Lower lobe of right lung (tissue), 2 donors: Measurements from ENCODE around the gene GRIK4. TPM values are rescaled to one million over a fixed set of nuclear protein-coding genes. Genes with fewer than 3 reads are reported as not detected.
"Not testable (repeated sequence)": the region's sequence is repeated elsewhere in the genome, so short reads cannot be mapped to it uniquely, and the experiment has no call there.

Experiments used
- ATAC-seq, 2 donors: fragments of 200-7000 bp; cut with Tn5 transposase; one replicate each; pipeline ENCODE4 v1.9.1; 2020 to 2022; ENCODE audit warnings: mild to moderate bottlenecking in 2 of 2, moderate library complexity in 2 of 2
- DNase-seq: peaks from one replicate; pipeline ENCODE4 v3.0.0-alpha.2; 2020
- H3K27ac ChIP-seq: fragments of 200-600 bp; one replicate; pipeline ENCODE4 v1.8.0; 2022
- H3K27me3 ChIP-seq: fragments of 200-600 bp; one replicate; pipeline ENCODE4 v1.8.0; 2022; ENCODE audit warnings: low read depth
- H3K36me3 ChIP-seq: fragments of 200-600 bp; one replicate; pipeline ENCODE4 v1.8.0; 2022; ENCODE audit warnings: mild to moderate bottlenecking
- H3K4me1 ChIP-seq: fragments of 200-600 bp; one replicate; pipeline ENCODE4 v1.8.0; 2022
- H3K4me3 ChIP-seq: fragments of 200-600 bp; one replicate; pipeline ENCODE4 v1.8.0; 2022; ENCODE audit warnings: mild to moderate bottlenecking
- H3K9me3 ChIP-seq: fragments of 200-600 bp; one replicate; pipeline ENCODE4 v1.8.0; 2022
- CTCF ChIP-seq: fragments of 200-600 bp; IDR thresholded peaks from one replicate; pipeline ENCODE4 v1.8.0; 2022; ENCODE audit warnings: antibody characterized with exemption, mild to moderate bottlenecking
- intact Hi-C: fragments of 100-400 bp; cut with DNase I; formaldehyde crosslinking; loops from one replicate; pipeline ENCODE4 v1.11.0; 2022
- total RNA-seq: library from RNA; stranded (reverse); fragmentation: NEBNext Ultra II Directional; extraction: Animal tissue kit (Norgen Biotek cat#: 25700); gene quantifications from one replicate; pipeline ENCODE4 v1.2.1, GENCODE V29; 2021
- donor health status: DM: no; HTN: yes; CAD: no; lungs with severe emphysema.

Gene GRIK4
- total RNA-seq, 1 donor from 2014 or later: 2.2 TPM

DNA sequence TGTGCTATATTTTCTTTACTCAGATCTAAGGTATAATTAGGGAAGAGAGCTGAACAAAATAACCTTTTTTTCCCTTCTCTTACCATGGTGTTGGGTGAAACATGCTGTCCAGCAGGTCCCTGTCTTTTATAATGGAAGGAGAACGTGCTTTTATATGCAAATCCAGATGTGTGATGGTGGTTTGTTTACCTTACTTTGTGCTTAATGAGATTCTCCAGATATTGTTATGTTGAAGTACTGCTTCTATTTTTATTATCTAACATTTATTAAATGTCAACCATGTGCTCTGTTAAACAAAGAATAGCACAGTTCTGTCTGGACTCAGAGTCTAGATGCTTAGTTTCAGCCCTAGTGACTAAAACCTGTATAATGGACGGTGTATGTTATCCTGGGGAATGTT, 10.1 kb upstream of the GRIK4 start:
- intact Hi-C loops: no loop called here
- no peak for ATAC-seq
- H3K9me3 ChIP-seq: no peaks in the 10 kb centered on the region
- no peaks in the 10 kb centered on the region for H3K36me3 ChIP-seq
- no peak for TF ChIP-seq CTCF
- H3K4me1 ChIP-seq: no peaks in the 10 kb centered on the region
- DNase-seq: no peak
- peaks cover 16% of the 10 kb centered on the region for H3K27me3 ChIP-seq
- no peak overlapping the region for H3K27ac ChIP-seq
- no peak overlapping the region for H3K4me3 ChIP-seq

GRCh38 chr11:120501976-120502755, 9.4 kb upstream of the GRIK4 start:
- Histone ChIP-seq H3K27me3 (peaks cover 16% of the 10 kb centered on the region), H3K36me3 (no peaks in the 10 kb centered on the region)
- no peak for ATAC-seq

GRCh38 chr11:120503529-120503928, 8.0 kb upstream of the GRIK4 start:
- H3K4me3 ChIP-seq, intact Hi-C loops, H3K36me3 ChIP-seq, ATAC-seq, H3K27ac ChIP-seq, H3K4me1 ChIP-seq, H3K9me3 ChIP-seq, DNase-seq: not testable (repeated sequence)
- peaks cover 24% of the 10 kb centered on the region for H3K27me3 ChIP-seq

More at GRCh38 chr11:120501976-120502755, 9.4 kb upstream of the GRIK4 start:
- DNase-seq: no peak
- Histone ChIP-seq H3K4me3 (no peak overlapping the region), H3K9me3 (no peaks in the 10 kb centered on the region), H3K4me1 (no peaks in the 10 kb centered on the region), H3K27ac (no peak overlapping the region)
- TF ChIP-seq CTCF: no peak
- intact Hi-C loops: no loop called here

DNA sequence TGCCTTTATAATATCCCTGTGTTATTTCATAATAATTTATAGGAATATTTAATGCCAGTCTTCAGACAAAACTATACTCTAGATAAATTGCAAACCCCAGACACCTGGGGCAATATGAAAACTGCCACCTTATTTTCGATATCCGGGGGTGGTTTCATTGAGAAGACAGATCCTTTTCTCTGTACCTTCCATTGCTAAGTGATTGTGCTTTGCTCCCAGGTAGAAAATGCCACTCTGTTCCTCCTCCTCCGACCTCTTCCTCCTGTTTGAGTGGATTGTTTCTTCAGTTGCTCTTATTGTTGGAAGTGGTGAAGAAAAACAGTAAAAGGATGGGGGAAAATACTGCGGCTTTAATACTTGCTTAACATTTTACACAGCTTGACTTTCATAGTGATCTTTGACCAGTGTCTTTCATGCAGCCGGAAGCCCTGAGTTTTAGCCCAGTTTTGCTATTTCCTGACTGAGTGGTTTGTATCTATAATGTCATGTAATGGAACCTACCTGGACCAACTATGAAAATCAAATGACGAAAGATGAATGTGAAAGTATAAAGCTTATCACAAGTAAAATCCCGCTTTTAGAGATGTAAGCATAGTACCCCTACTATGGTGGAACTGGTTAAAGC, 5.6 kb upstream of the GRIK4 start:
- Histone ChIP-seq H3K9me3 (no peaks in the 10 kb centered on the region), H3K4me1 (no peaks in the 10 kb centered on the region), H3K27ac (no peak overlapping the region), H3K4me3 (no peak overlapping the region), H3K36me3 (no peaks in the 10 kb centered on the region), H3K27me3 (peaks cover 45% of the 10 kb centered on the region)
- no peak for TF ChIP-seq CTCF
- DNase-seq: no peak
- no peak for ATAC-seq
- intact Hi-C loops: no loop called here

- no peak overlapping the region for H3K4me3 ChIP-seq
- H3K9me3 ChIP-seq: no peaks in the 10 kb centered on the region
- no peaks in the 10 kb centered on the region for H3K36me3 ChIP-seq
- no peaks in the 10 kb centered on the region for H3K4me1 ChIP-seq
- H3K27ac ChIP-seq: no peak overlapping the region
- ATAC-seq (no peak), DNase-seq (no peak)
- H3K27me3 ChIP-seq: peaks cover 57% of the 10 kb centered on the region
- intact Hi-C loops: loop anchor here (10.0 kb wide), 1 partner anchor 185 kb away; no protein-coding TSS in a partner anchor
- no peak for TF ChIP-seq CTCF
These were observed 2.0 kb upstream of the GRIK4 start for GRCh38 chr11:120509346-120510053.
